ENCODE measurements around the gene CORT. TPM values are rescaled to one million over a fixed set of nuclear protein-coding genes. Genes with fewer than 3 reads are reported as not detected.
"Not testable (repeated sequence)": the region's sequence is repeated elsewhere in the genome, so short reads cannot be mapped to it uniquely, and the experiment has no call there.

Gene CORT, protein sequence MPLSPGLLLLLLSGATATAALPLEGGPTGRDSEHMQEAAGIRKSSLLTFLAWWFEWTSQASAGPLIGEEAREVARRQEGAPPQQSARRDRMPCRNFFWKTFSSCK
- polyA plus RNA-seq (ENCODE audit: insufficient read length in 4 of 4) = 1 to 10 TPM in 2 of 4 donors, under 1 TPM in 2; 0.68 to 2.0 (median 1.2) TPM

DNA sequence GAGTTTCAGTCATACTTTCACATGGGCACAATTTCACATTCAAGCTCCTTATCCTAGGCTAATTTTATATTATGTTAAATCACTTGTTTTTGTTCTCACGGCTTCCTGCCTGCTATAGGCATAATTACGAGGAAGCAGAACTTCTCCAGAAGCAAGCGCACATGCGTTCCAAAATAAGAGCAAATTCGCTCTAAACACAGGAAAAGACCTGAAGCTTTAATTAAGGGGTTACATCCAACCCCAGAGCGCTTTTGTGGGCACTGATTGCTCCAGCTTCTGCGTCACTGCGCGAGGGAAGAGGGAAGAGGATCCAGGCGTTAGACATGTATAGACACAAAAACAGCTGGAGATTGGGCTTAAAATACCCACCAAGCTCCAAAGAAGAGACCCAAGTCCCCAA is at the start of gene CORT:
CORT (plus strand) TSS at position 281 of the 400 bp plus-strand sequence. CDS start 193 bp downstream, outside the sequence.
- DNase-seq (ENCODE audit: low read depth in 4 of 4, low spot score in 3 of 4) = no peak

DNA sequence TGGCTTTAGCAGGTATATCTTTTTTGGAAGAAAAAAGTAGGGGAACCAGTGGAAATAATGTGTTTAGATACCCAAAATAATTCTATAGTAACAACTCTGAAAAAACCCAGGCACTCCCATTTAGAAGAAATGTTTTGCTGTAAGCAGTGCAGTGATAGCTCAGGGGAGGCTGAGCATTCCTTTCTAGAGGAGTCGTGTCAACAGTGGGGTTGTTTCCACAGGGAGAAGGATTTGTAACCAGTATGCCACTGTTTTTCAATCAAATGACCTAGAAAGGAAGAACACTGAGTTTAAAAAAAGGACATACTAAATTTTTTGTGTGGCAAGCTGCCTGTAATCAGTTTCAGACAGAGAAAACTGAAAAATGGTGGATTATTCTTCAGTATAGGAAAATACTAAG is 48.5 kb upstream of the CORT start:
- no peak for DNase-seq (ENCODE audit: low read depth in 4 of 4, low spot score in 3 of 4)

DNA sequence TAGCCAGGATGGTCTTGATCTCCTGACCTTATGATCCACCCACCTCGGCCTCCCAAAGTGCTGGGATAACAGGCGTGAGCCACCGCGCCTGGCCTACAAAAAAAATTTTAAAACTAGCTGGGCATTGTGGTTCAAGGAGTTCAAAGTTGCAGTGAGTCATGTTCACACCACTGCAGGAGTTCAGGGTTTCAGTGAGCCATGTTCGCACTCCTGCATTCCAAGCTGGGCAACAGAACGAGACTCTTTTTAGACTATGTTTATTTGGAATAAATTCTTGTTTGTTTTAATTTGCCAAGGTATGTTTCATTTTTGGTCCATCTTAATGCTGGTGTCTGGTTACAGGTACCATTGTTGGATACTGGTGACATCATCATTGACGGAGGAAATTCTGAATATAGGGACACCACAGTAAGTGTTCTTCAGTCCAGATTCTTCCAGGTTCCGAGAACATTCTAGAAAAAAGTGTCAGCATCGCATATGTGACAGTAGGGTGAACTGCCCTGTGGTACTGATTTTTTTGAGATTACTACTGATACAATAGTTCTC is 47.0 kb upstream of the CORT start:
- no peak for DNase-seq (ENCODE audit: low read depth in 4 of 4, low spot score in 3 of 4)

DNA sequence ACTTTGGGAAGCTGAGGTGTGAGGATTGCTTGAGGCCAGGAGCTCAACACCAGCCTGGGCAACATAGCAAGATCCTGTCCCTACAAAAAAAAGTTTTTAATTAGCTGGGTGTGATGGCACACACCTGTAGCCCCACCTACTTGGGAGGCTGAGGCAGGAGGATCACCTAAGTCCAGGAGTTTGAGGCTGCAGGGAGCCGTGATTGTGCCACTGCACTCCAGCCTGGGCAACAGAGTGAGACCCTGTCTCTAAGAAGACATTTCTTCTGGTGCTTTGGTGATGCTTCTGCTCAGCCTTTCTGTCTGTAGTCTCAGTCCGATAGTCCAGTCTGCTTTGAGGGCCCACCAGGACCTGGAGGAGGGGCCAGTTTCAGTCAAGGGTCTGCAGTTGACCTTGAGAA is 42.6 kb upstream of the CORT start:
- no peak for DNase-seq (ENCODE audit: low read depth in 4 of 4, low spot score in 3 of 4)

DNA sequence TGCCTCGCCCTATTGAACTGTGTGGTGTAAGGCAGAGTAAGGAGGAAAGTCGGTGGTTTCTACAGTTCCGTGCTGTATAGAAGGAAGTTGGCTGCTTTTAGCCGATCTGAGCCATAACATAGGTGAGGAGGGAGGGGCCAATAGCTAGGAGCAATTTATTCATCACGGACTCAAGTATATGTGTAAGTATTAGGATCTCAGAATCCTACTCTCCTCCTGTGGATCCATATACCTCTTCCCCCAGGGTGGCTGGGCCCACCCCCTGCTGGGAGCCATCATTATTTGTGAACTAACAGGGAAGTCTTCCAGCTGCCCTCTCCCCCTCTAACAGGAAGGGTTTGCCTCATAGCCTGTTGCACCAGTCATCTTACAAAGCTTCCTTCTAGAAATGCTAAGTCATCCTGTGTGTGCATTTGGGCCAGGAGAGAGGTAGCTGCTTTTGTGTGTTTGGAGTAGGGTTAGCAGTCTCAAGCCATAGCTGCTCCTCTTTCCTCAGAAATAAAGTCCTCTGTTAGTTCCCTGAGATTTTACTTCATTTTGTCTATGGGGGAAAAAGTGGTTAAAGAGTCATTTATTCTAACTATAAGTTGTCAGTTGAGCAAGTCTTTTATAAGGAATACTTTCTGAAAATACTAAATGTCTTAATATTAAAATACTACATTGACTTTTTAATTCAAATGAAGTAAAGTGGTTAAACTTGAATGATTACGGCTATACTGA is 34.5 kb upstream of the CORT start:
- no peak for DNase-seq (ENCODE audit: low read depth in 4 of 4, low spot score in 3 of 4)

DNA sequence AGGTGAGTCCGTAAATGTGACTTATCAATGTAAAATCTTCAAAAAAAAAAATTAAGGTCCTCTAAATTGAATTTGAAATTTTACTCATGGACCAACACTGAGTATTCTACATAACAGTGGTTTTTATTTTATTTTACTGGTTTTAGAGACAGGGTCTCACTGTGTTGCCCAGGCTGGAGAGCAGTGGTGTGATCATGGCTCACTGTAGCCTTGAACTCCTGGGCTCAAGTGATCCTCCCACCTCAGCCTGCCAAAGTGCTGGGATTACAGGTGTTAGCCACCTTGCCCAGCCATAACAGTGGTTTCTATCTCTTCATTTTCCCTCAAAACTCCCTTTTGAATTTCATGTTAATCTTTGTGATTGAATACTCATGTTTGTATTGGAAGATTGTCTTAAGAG is 33.9 kb upstream of the CORT start:
- DNase-seq (ENCODE audit: low read depth in 4 of 4, low spot score in 3 of 4) = not testable (repeated sequence)

DNA sequence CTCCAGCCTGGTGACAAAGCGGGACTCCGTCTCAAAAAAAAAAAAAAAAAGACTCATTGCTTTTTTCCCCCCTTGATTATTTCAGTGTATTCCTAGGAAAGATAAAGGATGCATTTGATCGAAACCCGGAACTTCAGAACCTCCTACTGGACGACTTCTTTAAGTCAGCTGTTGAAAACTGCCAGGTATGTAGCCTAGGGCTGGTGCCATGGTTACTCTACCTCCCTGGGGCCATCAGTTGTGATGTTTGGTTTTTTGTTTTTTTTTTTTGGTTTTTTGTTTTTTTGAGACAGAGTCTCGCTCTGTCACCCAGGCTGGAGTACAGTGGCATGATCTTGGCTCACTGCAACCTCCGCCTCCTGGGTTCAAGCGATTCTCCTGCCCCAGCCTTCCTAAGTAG is 31.1 kb upstream of the CORT start:
- DNase-seq (ENCODE audit: low read depth in 4 of 4, low spot score in 3 of 4) = not testable (repeated sequence)

DNA sequence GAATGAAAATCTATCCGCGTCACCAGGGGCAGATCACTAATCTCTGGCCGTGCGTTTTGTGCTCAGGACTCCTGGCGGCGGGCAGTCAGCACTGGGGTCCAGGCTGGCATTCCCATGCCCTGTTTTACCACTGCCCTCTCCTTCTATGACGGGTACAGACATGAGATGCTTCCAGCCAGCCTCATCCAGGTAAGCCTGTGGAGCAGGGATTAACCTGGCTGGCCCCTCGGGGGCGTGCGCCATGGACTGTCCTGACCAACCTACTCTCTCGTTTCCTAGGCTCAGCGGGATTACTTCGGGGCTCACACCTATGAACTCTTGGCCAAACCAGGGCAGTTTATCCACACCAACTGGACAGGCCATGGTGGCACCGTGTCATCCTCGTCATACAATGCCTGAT is 30.5 kb upstream of the CORT start:
- DNase-seq (ENCODE audit: low read depth in 4 of 4, low spot score in 3 of 4) = no peak

DNA sequence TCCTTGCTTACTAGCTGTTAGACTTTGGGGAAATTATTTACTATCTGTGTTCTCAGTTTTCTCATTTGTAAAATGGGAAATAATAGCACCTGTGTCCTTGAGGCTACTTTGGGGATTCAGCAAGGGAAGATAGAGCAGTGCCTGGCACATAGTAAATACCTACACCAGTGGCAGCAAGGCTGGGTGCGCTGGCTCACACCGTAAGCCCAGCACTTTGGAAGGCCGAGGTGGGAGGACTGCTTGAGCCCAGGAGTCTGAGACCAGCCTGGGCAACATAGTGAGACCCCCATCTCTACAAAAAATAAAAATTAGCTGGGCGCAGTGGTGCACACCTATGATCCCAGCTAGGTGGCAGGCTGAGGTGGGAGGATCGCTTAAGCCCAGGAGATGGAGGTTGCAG is 28.2 kb upstream of the CORT start:
- no peak for DNase-seq (ENCODE audit: low read depth in 4 of 4, low spot score in 3 of 4)

DNA sequence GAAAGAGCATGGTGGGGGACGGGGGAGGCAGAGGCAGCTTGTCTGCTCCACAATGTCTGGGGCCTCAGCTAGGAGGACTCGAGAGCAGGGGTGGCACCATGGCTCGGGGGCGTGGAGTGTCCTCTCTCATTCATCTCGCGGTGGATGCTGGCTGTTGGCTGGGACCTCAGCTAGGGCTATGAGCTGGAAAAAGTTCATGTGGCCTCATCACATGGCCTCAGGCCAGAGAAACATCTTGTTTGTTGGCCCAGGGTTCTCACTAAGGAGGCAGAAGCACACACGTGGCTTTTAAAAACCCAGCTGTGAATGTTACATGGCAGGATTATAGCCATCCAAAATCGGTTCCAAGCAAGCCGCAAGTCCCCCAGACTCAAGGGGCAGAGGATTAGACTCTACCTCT is 25.8 kb upstream of the CORT start:
- no peak for DNase-seq (ENCODE audit: low read depth in 4 of 4, low spot score in 3 of 4)

DNA sequence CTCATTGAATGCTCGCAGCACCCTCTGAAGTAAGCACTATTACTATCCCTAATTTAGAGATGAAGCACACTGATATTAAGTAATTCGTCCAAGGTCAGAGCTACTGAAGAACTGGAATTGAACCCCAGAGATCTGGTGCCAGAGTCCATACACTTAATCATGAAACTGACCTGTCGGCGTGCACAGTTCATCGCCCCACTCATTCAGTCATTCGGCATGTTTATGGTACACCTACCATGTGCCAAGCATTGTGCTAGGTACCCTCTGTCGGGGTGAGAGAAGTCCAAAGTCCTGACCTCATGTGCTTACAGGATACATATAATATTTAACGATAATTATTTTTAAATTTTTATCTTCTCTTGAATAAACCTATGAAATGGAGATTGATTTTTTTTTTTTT is 25.2 kb upstream of the CORT start:
- no peak for DNase-seq (ENCODE audit: low read depth in 4 of 4, low spot score in 3 of 4)

DNA sequence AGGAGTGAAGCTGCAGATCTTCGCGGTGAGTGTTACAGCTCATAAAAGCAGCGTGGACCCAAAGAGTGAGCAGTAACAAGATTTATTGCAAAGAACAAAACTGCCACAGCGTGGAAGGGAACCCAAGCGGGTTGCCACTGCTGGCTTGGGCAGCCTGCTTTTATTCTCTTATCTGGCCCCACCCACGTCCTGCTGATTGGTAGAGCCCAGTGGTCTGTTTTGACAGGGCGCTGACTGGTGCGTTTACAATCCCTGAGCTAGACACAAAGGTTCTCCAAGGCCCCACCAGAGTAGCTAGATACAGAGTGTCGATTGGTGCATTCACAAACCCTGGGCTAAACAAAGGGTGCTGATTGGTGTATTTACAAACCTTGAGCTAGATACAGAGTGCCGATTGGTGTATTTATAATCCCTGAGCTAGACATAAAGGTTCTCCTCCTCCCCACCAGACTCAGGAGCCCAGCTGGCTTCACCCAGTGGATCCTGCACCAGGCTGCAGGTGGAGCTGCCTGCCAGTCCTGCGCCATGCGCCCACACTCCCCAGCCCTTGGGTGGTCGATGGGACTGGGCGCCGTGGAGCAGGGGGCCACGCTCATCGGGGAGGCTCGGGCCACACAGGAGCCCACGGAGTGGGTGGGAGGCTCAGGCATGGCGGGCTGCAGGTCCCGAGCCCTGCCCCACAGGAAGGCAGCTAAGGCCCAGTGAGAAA is 23.9 kb upstream of the CORT start:
- not testable (repeated sequence) for DNase-seq (ENCODE audit: low read depth in 4 of 4, low spot score in 3 of 4)

DNA sequence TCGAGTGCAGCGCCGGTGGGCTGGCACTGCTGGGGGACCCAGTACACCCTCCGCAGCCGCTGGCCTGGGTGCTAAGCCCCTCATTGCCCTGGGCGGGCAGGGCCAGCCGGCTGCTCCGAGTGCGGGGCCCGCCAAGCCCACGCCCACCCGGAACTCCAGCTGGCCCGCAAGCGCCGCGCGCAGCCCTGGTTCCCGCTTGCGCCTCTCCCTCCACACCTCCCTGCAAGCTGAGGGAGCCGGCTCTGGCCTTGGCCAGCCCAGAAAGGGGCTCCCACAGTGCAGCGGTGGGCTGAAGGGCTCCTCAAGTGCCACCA is 23.3 kb upstream of the CORT start:
- DNase-seq (ENCODE audit: low read depth in 4 of 4, low spot score in 3 of 4) = not testable (repeated sequence)

DNA sequence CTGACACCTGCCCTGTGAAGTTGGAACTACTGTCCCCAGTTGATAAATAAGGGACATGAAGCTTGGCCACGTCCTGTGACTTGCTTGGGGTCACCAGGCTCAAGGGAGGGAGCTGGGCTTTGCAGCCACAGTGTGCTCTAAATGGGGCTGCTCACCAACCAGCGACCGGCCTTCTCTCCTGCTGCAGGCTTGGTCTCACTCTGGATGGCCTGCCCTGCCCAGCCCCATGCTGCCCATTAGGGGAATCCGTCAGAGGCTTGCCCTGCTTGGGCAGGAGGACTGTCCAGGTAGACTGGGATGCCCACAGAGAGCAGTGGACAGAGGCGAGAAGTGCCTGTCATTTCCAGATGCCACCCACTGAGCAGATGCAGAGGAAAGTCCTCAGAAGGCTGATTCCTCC is 20.8 kb upstream of the CORT start:
- no peak for DNase-seq (ENCODE audit: low read depth in 4 of 4, low spot score in 3 of 4)

DNA sequence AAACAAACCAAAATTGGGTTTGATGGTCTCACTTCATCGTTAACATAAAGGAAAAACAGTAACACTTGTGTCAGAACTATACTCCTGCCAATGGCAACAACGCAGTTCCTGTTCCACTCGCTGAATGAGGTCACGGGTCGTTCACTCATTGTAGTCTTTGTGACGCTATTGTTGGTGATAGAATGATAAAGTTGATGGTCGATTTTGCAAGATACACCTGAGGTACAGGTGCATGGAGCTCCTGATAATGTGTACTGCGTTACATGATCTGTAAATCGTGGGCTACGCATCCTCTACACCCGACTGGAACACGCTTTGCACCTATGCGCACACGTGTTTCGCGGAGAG is 20.0 kb upstream of the CORT start:
- DNase-seq (ENCODE audit: low read depth in 4 of 4, low spot score in 3 of 4) = no peak

DNA sequence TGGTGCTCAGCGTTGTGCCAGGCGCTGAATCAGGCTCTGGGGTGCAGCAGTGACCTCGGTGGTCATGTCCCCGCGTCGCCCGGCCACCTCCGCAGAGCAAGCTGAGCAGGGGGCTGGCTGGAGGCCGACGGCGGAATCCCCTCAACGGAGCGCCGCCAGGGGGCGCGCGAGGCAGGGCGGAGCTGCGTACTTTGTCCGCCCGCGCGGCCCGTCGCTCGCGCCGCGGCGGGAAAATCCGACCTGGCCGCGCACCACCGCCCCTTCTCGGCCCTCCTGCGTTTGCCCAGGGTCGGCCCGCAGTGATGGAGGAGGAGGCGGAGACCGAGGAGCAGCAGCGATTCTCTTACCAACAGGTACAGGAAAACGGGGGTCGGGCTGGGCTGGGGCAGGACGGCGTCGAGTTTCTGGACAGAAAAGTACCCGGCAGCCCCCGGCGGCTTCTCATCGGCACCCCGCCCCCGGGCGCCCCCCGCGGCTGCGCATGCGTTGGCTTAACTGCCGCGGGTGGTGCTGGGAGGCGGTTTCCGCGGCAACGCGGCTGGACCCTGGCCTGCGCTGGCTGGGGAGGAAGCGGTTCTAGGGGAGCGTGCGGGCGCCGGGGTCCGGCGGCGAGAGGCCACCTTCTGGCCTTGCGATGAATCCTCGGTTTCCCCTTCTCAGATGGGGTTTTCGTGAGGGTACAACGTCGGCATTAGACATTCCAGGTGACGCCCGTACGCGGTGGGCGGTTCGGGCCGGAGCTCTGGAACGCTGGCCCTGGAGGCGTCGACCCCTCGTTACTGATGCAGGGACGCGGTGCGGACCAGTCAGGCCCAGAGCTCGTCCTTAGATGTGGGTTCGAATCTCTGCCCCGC is 19.4 kb upstream of the CORT start, which contains the start of gene CENPS:
CENPS (plus strand) TSS at position 218 of the 854 bp plus-strand sequence; CDS start at position 303, 85 bp downstream.
- peak; percentile 77 to 89 (median 84) for DNase-seq (ENCODE audit: low read depth in 4 of 4, low spot score in 3 of 4)

DNA sequence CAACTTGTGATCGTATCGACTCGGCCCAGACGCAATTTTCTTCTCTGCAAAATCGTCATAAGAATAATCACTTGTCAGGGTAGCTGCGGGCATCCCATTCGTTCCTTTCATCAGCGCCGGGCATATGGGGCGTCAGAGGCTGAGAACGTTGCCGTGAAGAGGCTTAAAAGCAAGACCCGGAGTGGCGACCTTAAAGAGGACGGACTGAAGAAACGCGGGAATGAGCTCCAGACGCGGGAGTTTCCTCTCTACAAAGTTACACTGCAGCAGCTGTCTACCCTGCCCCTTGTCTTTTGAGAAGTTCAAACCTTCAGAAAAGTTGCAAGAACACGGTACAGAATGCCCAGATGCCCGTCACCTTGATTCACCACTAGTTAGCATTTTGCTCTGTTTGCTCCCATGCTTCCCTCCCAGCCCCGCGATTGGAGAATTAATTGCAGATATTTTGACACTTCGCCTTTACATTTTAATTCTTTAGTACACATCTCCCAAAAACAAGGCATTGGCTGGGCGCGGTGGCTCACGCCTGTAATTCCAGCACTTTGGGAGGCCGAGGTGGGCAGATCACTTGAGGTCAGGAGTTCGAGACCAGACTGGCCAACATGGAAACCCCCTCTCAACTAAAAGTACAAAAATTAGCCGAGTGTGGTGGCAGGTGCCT is 18.6 kb upstream of the CORT start:
- DNase-seq (ENCODE audit: low read depth in 4 of 4, low spot score in 3 of 4) = no peak

DNA sequence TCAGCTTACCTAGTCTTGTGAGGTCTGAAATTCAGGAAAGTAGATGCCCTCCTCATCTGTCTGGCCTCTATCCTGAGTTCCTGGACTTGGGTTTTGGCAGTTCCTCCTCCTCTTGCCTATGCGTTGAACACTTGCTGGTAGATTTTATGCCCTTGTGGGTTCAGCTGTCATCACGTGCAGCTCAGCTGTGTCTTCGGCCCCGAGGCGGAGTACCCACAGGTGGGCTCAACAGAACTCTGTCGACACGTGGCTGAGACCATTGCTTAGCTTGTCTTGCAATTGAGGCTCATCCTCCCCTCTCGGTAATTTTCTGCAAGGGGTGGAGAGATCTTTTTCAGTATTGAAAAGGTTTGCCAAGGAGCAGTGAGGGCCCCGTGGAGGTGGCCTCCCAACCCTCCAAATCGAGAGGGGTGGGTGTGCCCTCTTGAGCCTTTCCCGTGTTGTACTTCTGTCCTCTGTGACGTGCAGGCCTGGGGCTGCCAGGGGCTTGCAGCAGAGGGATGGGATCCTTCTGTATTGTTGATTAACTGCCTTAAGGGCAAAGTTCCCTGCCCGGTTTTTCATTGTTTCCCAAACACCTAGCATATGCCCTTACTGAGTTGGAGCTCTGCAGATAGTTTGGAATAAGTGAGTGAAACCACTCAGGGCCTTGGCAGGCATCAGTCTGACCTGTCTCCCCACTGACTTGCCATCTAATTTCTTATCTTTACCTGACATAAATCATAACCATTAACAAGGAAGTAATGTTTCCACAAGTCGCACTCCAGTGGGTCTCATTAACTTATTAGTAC is 16.7 kb upstream of the CORT start:
- no peak for DNase-seq (ENCODE audit: low read depth in 4 of 4, low spot score in 3 of 4)

DNA sequence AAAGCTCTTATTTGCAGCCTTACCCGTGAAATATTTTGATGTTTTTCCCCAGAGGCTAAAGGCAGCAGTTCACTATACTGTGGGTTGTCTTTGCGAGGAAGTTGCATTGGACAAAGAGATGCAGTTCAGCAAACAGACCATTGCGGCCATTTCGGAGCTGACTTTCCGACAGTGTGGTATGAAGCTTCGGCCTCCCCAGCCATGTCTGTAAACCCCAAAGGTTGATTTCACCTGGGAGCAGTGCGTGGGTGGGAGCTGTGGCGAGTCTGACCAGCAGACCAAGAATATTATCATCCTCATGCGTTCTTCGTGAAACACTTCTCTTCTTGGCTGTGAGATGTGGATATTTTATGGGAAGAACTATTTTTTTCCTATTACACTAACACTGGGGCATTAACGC is 16.0 kb upstream of the CORT start:
- DNase-seq (ENCODE audit: low read depth in 4 of 4, low spot score in 3 of 4) = no peak

DNA sequence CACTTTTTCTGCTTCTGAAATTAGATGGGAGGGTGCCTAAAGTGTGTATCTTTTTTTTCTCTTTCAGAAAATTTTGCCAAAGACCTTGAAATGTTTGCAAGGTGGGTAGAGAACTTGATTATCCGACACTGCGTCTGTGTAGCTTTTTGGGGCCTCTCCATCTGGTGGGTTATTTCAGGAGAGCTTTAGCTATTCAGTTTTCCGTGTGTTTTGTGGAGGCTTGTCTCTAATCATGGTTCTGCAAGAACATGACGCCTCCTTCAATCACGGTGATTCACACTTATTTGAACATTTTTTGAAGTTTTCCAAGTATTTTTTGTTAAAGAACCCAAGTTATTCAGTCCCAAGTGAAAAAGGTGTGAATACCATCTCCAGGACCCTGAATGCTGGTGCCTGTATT is 15.2 kb upstream of the CORT start:
- no peak for DNase-seq (ENCODE audit: low read depth in 4 of 4, low spot score in 3 of 4)
